Measurements from ENCODE around the gene ARID2.
A peak's percentile ranks its signal among the peaks of the same experiment; 100 is the strongest.

Gene ARID2

GRCh38 chr12:45725631-45726602 is 3.6 kb upstream of the ARID2 start:
- no peak for DNase-seq

- DNase-seq: peak; percentile 41
These were observed 2.8 kb upstream of the ARID2 start for GRCh38 chr12:45726603-45727300.

- peak; percentile 80 for DNase-seq
These were observed 2.1 kb upstream of the ARID2 start for GRCh38 chr12:45727301-45727979.

GRCh38 chr12:45727980-45728629 is 1.4 kb upstream of the ARID2 start:
- DNase-seq: no peak

- peak; percentile 93 for DNase-seq
These were observed 775 bp upstream of the ARID2 start for GRCh38 chr12:45728630-45729232.

GRCh38 chr12:45730084-45730347 is 510 bp downstream of the ARID2 start:
- peak; percentile 45 for DNase-seq

- DNase-seq: peak; percentile 45
These were observed 1.1 kb downstream of the ARID2 start for GRCh38 chr12:45730348-45731189.

- no peak for DNase-seq
These were observed 1.8 kb downstream of the ARID2 start for GRCh38 chr12:45731190-45731775.

- DNase-seq: no peak
These were observed 2.7 kb downstream of the ARID2 start for GRCh38 chr12:45732250-45732649.

GRCh38 chr12:45732936-45733335 is 3.4 kb downstream of the ARID2 start:
- DNase-seq: no peak

- no peak for DNase-seq
These were observed 8.1 kb downstream of the ARID2 start for GRCh38 chr12:45737638-45738037.

- no peak for DNase-seq
These were observed 13.1 kb downstream of the ARID2 start for GRCh38 chr12:45742590-45742989.

- DNase-seq: no peak
These were observed 13.7 kb downstream of the ARID2 start for GRCh38 chr12:45743247-45743646.

- DNase-seq: no peak
These were observed 16.4 kb downstream of the ARID2 start for GRCh38 chr12:45745861-45746277.

GRCh38 chr12:45756666-45757065 is 27.2 kb downstream of the ARID2 start:
- DNase-seq: no peak

- DNase-seq: no peak
These were observed 27.7 kb downstream of the ARID2 start for GRCh38 chr12:45757172-45757571.

- no peak for DNase-seq
These were observed 30.8 kb downstream of the ARID2 start for GRCh38 chr12:45760333-45760732.

GRCh38 chr12:45762185-45763110 is 32.9 kb downstream of the ARID2 start:
- no peak for DNase-seq

- no peak for DNase-seq
These were observed 33.9 kb downstream of the ARID2 start for GRCh38 chr12:45763381-45763780.

GRCh38 chr12:45768194-45768593 is 38.7 kb downstream of the ARID2 start:
- no peak for DNase-seq

Measured in activated gamma-delta T cell (primary cell).